HCT116 (cell line): ENCODE measurements around the gene AADAC.

Source experiments
- CEBPB ChIP-seq: IDR thresholded peaks from 2 replicates; pipeline ENCODE4 v1.6.1; 2012; ENCODE audit warnings: low read depth
- CTCF ChIP-seq, 3 experiments: fragments of 200-600 bp in 1 of 3; sonication (generic) in 1 of 3; IDR thresholded peaks in 2 of 3; conservative IDR thresholded peaks in 1 of 3; 2 replicates each; pipeline ENCODE4 v1.5.1; 2012 to 2017; ENCODE audit warnings: low read depth in 2 of 3, low read length in 2 of 3, antibody characterized with exemption in 1 of 3, borderline replicate concordance in 1 of 3, control low read depth in 1 of 3, mild to moderate bottlenecking in 1 of 3, mixed read lengths in 1 of 3, mixed run types in 1 of 3, moderate library complexity in 1 of 3; ENCODE audit not compliant: insufficient read depth in 1 of 3
- EZH2 ChIP-seq: fragments of 200-600 bp; sonication (generic); IDR thresholded peaks from 2 replicates; pipeline ENCODE4 v1.6.1; 2017; ENCODE audit warnings: antibody characterized with exemption, mixed run types
- FOSL1 ChIP-seq: IDR thresholded peaks from 2 replicates; pipeline ENCODE4 v1.6.1; 2012; ENCODE audit warnings: low read depth
- POLR2A ChIP-seq: IDR thresholded peaks from 2 replicates; pipeline ENCODE4 v1.7.0; 2011; ENCODE audit warnings: borderline replicate concordance; ENCODE audit not compliant: insufficient read depth, insufficient read length; ENCODE audit errors: extremely low read depth
- POLR2AphosphoS5 ChIP-seq: IDR thresholded peaks from 2 replicates; pipeline ENCODE4 v1.6.1; 2011; ENCODE audit warnings: mild to moderate bottlenecking, low read depth, low read length, moderate library complexity
- TCF7L2 ChIP-seq: IDR thresholded peaks from 2 replicates; pipeline ENCODE4 v1.7.0; 2011; ENCODE audit warnings: borderline replicate concordance, inconsistent platforms; ENCODE audit not compliant: insufficient read depth, insufficient read length; ENCODE audit errors: extremely low read depth
- ZNF274 ChIP-seq: fragments of 200-500 bp; sonication (Bioruptor generic); IDR thresholded peaks from 2 replicates; pipeline ENCODE4 v1.6.1; 2014; ENCODE audit warnings: mild to moderate bottlenecking, low read depth, low read length, inconsistent platforms

GRCh38 chr3:151856641-151857040, 42.7 kb downstream of the AADAC start:
- no peak for TF ChIP-seq POLR2A
- TF ChIP-seq CTCF (IDR thresholded peaks at IDR 0.05 in 2 of 3, conservative IDR thresholded peaks at IDR 0.05 in 1 of 3; ENCODE audit: borderline replicate concordance in 1 of 3, insufficient read depth in 1 of 3, low read depth in 2 of 3, low read length in 2 of 3), result no peak
- TF ChIP-seq POLR2AphosphoS5, result no peak
- TF ChIP-seq ZNF274, result no peak
- no peak for TF ChIP-seq CEBPB
- no peak for TF ChIP-seq FOSL1
- no peak for TF ChIP-seq EZH2
- no peak for TF ChIP-seq TCF7L2
